ENCODE measurements around the gene TSR1.

The TSR1 gene

GRCh38 chr17:2366747-2367494, 30.7 kb upstream of the TSR1 start:
- TF ChIP-seq, protein P1, sequence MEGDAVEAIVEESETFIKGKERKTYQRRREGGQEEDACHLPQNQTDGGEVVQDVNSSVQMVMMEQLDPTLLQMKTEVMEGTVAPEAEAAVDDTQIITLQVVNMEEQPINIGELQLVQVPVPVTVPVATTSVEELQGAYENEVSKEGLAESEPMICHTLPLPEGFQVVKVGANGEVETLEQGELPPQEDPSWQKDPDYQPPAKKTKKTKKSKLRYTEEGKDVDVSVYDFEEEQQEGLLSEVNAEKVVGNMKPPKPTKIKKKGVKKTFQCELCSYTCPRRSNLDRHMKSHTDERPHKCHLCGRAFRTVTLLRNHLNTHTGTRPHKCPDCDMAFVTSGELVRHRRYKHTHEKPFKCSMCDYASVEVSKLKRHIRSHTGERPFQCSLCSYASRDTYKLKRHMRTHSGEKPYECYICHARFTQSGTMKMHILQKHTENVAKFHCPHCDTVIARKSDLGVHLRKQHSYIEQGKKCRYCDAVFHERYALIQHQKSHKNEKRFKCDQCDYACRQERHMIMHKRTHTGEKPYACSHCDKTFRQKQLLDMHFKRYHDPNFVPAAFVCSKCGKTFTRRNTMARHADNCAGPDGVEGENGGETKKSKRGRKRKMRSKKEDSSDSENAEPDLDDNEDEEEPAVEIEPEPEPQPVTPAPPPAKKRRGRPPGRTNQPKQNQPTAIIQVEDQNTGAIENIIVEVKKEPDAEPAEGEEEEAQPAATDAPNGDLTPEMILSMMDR (IDR thresholded peaks at IDR 0.05; ENCODE audit: extremely low read depth, missing control alignments), result no peak
- no peak for DNase-seq (ENCODE audit: low spot score)

DNA sequence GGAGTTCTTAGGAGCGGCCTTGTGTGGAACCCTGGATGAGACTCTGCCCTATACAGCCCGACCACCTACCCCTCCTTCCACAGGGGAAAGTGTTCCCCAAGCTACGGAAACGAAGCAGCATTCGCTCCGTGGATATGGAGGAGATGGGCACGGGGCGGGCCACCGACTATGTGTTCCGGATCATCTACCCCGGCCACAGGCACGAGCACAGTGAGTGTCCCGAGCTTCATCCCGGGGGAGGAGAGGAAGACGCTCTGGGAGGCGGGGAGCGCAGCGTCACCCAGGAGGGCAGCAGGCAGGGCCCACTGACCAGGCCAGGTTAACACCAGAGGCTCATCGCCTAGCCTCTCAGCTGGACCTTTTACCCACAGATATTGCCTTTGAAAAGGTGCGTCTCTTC, 28.9 kb upstream of the TSR1 start:
- TF ChIP-seq, protein P1 (IDR thresholded peaks at IDR 0.05; ENCODE audit: extremely low read depth, missing control alignments), result no peak
- no peak for DNase-seq (ENCODE audit: low spot score)

DNA sequence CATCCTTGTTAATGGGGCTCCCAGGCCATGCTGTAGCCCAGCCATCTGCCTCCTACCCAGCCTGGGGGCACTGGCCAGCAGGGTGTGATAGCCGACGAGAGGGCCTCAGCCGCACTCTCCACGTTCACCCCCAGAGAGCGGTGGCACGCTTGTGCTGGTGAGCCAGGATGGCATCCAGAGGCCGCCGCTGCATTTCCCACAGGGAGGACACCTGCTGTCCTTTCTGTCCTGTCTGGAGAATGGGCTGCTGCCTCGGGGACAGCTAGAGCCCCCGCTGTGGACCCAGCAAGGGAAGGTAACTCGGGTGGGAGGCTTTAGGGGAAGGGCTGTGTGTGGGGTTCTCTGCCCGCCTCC, 28.5 kb upstream of the TSR1 start:
- TF ChIP-seq, protein P1 (IDR thresholded peaks at IDR 0.05; ENCODE audit: extremely low read depth, missing control alignments), result no peak
- DNase-seq (ENCODE audit: low spot score), result no peak

DNA sequence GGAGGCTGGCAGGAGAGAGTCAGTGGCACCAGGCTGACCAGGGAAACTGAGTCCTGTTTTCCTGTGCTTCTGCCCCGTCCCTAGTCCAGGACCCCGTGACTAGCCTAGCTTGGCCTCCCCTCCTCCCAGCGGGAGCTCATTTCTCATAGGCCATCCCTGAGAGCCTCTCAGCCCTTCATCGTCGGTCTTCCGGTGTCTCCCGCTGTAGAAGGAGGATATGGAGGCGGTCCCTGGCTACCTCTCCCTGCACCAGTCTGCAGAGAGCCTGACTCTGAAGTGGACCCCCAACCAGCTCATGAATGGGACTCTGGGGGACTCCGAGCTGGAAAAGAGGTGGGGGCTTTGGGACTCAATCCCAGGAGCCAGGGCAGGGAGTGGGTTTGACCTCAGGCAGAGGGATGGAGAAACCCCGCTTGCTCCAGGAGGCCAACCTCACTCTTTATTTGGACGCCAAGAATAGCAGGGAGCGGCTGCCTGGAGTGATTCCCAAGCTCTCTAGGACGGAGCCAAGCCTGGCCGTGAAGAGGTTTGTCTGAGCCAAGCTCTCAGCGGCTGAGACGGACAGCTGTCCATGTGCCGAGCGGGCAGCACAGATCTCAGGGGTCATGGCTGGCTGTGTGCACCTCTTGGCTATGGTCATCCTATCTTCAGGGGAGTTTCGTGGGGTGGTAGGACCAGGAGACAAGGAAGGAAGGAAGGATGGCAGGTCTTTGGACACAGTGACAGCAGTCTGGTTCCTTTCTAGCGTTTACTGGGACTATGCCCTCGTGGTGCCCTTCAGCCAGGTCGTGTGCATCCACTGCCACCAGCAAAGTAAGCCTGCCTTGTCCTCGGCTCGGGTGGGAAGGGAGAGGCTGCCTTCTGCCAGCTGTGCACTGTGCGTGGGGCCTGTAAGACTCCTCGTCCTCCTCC, 27.9 kb upstream of the TSR1 start:
- TF ChIP-seq, protein P1 (IDR thresholded peaks at IDR 0.05; ENCODE audit: extremely low read depth, missing control alignments), result no peak
- no peak for DNase-seq (ENCODE audit: low spot score)

- no peak for DNase-seq (ENCODE audit: low spot score)
- TF ChIP-seq, protein P1 (IDR thresholded peaks at IDR 0.05; ENCODE audit: extremely low read depth, missing control alignments), result no peak
Observed at GRCh38 chr17:2363318-2363717, 27.1 kb upstream of the TSR1 start.

DNA sequence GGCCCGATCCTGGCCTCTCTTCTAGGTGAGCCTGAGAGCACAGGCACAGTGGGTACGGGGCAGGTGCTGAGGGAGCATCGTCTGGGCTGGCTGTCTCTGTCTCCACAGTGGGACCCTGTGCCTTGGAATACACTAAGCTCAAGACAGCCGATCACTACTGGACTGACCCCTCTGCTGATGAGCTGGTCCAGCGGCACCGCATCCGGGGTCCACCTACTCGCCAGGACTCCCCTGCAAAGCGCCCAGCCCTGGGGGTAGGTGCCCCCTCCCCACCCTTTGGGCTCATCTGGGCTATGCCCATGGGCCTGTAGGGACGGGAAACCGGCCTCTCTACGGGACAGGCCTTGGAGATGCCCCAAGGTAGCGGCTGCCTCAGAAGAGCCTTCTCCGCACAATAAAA, 26.6 kb upstream of the TSR1 start:
- DNase-seq (ENCODE audit: low spot score), result no peak
- TF ChIP-seq, protein P1 (IDR thresholded peaks at IDR 0.05; ENCODE audit: extremely low read depth, missing control alignments), result no peak

DNA sequence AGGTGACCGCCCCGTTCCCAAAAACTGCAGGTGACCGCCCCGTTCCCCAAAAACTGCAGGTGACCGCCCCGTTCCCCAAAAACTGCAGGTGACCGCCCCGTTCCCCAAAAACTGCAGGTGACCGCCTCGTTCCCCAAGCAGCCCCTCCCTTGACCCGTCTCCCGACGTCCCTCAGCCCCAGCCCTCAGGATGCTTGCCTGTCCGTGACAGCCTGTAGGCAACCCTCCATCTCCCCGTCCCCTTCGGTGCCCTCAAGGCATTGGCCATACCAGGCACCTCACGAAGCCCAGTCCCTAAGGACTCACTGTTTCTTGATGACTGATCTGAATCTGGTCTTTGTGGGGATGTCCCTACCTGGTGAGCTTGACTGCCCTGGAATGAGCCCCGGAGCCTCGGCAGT, 26.2 kb upstream of the TSR1 start:
- DNase-seq (ENCODE audit: low spot score), result no peak
- TF ChIP-seq, protein P1 (IDR thresholded peaks at IDR 0.05; ENCODE audit: extremely low read depth, missing control alignments), result no peak
